Prostate gland (tissue), 2 donors: ENCODE data around the gene DGKE. TPM values are rescaled to one million over a fixed set of nuclear protein-coding genes. Genes with fewer than 3 reads are reported as not detected.

Source experiments
- DNase-seq: peaks from one replicate; pipeline ENCODE4 v3.0.0-alpha.2; 2019; ENCODE audit warnings: low spot score
- H3K27ac ChIP-seq, 2 donors: fragments of 200-600 bp; sonication (generic); 2 replicates each; pipeline ENCODE4 v1.5.1; 2017 to 2019
- H3K27me3 ChIP-seq: fragments of 200-600 bp; sonication (generic); replicated peaks from 2 replicates; pipeline ENCODE4 v1.5.1; 2019; ENCODE audit not compliant: insufficient read depth
- H3K36me3 ChIP-seq, 2 donors: fragments of 200-600 bp; sonication (generic); 1 replicate in 1 of 2; 2 replicates in 1 of 2; pipeline versions ENCODE4 v1.5.1 to v1.8.1; 2017 to 2019
- H3K4me1 ChIP-seq: fragments of 200-600 bp; sonication (generic); replicated peaks from 2 replicates; pipeline ENCODE4 v1.5.1; 2019
- H3K4me3 ChIP-seq, 2 donors: fragments of 200-600 bp; sonication (generic); 2 replicates each; pipeline ENCODE4 v1.5.1; 2017 to 2019
- H3K9me3 ChIP-seq: fragments of 200-600 bp; sonication (generic); 2 replicates; pipeline ENCODE4 v1.5.1; 2017
- POLR2A ChIP-seq: fragments of 450-650 bp; IDR thresholded peaks from one replicate; pipeline ENCODE4 v1.6.1; 2016; ENCODE audit warnings: antibody characterized with exemption, mild to moderate bottlenecking
- POLR2AphosphoS5 ChIP-seq: sonication (generic); formaldehyde crosslinking; IDR thresholded peaks from one replicate; pipeline ENCODE4 v1.6.1; 2017; ENCODE audit warnings: antibody characterized with exemption
- WGBS: methylation state at CpG from one replicate; pipeline ENCODE4 v1.1.5; 2018; 5-methylcytosine and 5-hydroxymethylcytosine counted together
- intact Hi-C: fragments of 100-400 bp; cut with DNase I; formaldehyde crosslinking; loops from one replicate; pipeline ENCODE4 v1.14.2; 2022
- total RNA-seq, 2 donors: library from RNA; depleted of rRNA; stranded (reverse); fragments of >200 nt; gene quantifications; one replicate each; pipeline ENCODE4 v1.1.0, GENCODE V29; 2016
- TF ChIP-seq, protein P1 (sequence below), 4 experiments: fragments of 200-600 bp in 2 of 4; fragments of 450-650 bp in 2 of 4; sonication (generic) in 2 of 4; IDR thresholded peaks; 1 replicate in 3 of 4; 2 replicates in 1 of 4; pipeline ENCODE4 v1.5.1; 2016 to 2019; ENCODE audit warnings: antibody characterized with exemption in 4 of 4, mild to moderate bottlenecking in 2 of 4, moderate library complexity in 2 of 4

Gene DGKE
- total RNA-seq, 2 donors from 2014 or later = 7.7 to 13.3 TPM

- H3K27ac ChIP-seq = no peak overlapping the region
- 69% methylated on average over 3 of the region's 3 CpGs for WGBS
- TF ChIP-seq, protein P1, sequence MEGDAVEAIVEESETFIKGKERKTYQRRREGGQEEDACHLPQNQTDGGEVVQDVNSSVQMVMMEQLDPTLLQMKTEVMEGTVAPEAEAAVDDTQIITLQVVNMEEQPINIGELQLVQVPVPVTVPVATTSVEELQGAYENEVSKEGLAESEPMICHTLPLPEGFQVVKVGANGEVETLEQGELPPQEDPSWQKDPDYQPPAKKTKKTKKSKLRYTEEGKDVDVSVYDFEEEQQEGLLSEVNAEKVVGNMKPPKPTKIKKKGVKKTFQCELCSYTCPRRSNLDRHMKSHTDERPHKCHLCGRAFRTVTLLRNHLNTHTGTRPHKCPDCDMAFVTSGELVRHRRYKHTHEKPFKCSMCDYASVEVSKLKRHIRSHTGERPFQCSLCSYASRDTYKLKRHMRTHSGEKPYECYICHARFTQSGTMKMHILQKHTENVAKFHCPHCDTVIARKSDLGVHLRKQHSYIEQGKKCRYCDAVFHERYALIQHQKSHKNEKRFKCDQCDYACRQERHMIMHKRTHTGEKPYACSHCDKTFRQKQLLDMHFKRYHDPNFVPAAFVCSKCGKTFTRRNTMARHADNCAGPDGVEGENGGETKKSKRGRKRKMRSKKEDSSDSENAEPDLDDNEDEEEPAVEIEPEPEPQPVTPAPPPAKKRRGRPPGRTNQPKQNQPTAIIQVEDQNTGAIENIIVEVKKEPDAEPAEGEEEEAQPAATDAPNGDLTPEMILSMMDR (IDR thresholded peaks at IDR 0.05) = no peak
- TF ChIP-seq POLR2AphosphoS5 (no peak), POLR2A (no peak)
- H3K9me3 ChIP-seq = no peaks in the 10 kb centered on the region
- H3K36me3 ChIP-seq = no peaks in the 10 kb centered on the region
- DNase-seq = no peak
- intact Hi-C loops = no loop called here
- H3K27me3 ChIP-seq = no peaks in the 10 kb centered on the region
- no peaks in the 10 kb centered on the region for H3K4me1 ChIP-seq
- no peak overlapping the region for H3K4me3 ChIP-seq
Observed at GRCh38 chr17:56880133-56880532, 46.2 kb downstream of the DGKE start.

- H3K9me3 ChIP-seq = no peaks in the 10 kb centered on the region
- no peak overlapping the region for H3K27ac ChIP-seq
- intact Hi-C loops = no loop called here
- no peak overlapping the region for H3K4me3 ChIP-seq
- DNase-seq = no peak
- H3K27me3 ChIP-seq = no peaks in the 10 kb centered on the region
- no peaks in the 10 kb centered on the region for H3K36me3 ChIP-seq
- TF ChIP-seq, protein P1 (IDR thresholded peaks at IDR 0.05) = no peak
- TF ChIP-seq POLR2A (no peak), POLR2AphosphoS5 (no peak)
- WGBS = 83% methylated on average over 8 of the region's 8 CpGs
- H3K4me1 ChIP-seq = no peaks in the 10 kb centered on the region
Observed at GRCh38 chr17:56880571-56880970, 46.6 kb downstream of the DGKE start.

- Histone ChIP-seq H3K27ac (no peak overlapping the region), H3K4me1 (no peaks in the 10 kb centered on the region), H3K27me3 (no peaks in the 10 kb centered on the region), H3K9me3 (no peaks in the 10 kb centered on the region), H3K4me3 (no peak overlapping the region), H3K36me3 (no peaks in the 10 kb centered on the region)
- DNase-seq = no peak
- 91% methylated on average over 3 of the region's 3 CpGs for WGBS
- intact Hi-C loops = no loop called here
- TF ChIP-seq POLR2AphosphoS5 (no peak), POLR2A (no peak)
- TF ChIP-seq, protein P1 (IDR thresholded peaks at IDR 0.05) = no peak
Observed at GRCh38 chr17:56881685-56882295, 47.8 kb downstream of the DGKE start.

DNA sequence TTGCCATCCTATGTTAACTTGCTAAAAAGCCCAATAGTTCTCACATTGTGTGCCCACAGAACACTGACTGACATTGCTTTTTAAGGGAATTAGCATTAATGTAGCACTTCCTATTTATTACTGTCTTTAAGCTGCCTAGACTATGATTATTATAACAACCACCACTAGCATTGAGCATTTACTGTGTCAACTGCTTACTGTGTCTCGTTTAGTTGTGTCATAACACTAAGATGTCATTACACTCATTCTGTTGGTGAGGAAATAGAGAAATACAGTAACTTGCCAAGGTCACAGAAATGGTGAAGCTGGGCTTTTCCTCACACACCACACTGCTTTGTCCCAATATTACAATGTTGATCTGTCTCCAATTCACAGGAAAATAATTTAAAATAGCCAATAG is 49.7 kb downstream of the DGKE start:
- DNase-seq = no peak
- intact Hi-C loops = no loop called here
- Histone ChIP-seq H3K4me3 (no peak overlapping the region), H3K9me3 (no peaks in the 10 kb centered on the region), H3K27me3 (no peaks in the 10 kb centered on the region), H3K27ac (no peak overlapping the region), H3K4me1 (no peaks in the 10 kb centered on the region), H3K36me3 (no peaks in the 10 kb centered on the region)
- WGBS = 54% methylated on average over 1 of the region's 1 CpG
- TF ChIP-seq, protein P1 (IDR thresholded peaks at IDR 0.05) = no peak
- TF ChIP-seq POLR2A = no peak
- no peak for TF ChIP-seq POLR2AphosphoS5
